Left forelimb (tissue), 1 donor: Measurements from ENCODE around the gene AK9.
A peak's percentile ranks its signal among the peaks of the same experiment; 100 is the strongest.

Source experiments
- DNase-seq: peaks from one replicate; pipeline ENCODE4 v3.0.0-alpha.2; 2018; ENCODE audit warnings: low spot score

AK9 gene

DNA sequence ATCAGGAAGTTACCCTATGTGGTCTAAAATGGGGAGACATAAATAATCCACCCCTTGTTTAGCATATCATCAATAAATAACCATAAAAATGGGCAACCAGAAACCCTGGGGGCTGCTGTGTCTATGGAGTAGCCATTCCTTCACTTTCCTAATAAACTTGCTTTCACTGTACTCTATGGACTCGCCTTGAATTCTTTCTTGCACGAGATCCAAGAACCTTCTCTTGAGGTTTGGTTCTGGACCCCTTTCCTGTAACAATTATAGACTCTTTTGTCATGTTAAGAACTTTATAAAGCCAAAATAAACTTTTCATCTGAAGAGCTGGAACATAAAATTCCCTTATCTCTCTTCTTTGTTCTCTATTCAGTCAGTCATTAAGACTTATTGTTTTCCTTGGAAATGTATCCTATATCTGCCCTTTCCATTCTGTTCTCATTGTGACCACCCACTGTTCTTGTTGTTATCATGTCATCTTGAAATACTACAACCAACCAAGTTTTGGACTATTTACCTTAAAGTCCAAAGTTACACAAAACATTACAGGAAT is 178.7 kb downstream of the AK9 start:
- DNase-seq = no peak

DNA sequence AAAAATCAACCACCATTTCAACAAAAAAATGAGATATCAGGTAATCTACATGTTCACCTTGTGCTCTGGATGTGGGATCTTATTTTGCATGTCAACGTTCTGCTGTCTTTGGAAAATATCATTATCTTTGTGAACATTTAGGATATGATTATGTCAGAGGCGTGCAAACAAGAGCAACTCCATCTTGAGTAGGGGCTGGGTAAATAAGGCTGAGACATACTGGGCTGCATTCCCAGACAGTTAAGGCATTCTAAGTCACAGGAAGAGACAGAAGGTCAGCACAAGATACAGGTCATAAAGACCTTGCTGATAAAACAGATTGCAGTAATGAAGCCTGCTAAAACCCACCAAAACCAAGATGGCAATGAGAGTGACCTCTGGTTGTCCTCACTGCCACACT is 179.2 kb downstream of the AK9 start:
- DNase-seq = no peak

DNA sequence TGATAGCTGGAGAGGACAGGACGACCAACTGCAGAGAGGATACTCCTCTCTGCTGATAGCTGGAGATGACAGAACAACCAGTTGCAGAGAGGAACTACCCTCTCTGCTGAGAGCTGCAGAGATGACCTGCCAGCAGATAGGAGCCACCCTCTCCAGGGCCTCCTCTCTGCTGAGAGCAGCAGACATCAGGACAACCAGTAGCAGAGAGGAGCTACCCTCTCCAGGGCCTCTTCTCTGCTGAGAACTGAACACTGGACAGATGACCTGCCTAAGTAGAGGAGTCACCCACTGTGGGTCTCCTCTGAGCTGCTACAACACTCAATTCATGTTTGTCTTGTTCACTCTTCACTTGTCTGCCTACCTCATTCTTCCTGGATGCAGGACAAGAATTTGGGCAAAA is 180.6 kb downstream of the AK9 start:
- DNase-seq = no peak

DNA sequence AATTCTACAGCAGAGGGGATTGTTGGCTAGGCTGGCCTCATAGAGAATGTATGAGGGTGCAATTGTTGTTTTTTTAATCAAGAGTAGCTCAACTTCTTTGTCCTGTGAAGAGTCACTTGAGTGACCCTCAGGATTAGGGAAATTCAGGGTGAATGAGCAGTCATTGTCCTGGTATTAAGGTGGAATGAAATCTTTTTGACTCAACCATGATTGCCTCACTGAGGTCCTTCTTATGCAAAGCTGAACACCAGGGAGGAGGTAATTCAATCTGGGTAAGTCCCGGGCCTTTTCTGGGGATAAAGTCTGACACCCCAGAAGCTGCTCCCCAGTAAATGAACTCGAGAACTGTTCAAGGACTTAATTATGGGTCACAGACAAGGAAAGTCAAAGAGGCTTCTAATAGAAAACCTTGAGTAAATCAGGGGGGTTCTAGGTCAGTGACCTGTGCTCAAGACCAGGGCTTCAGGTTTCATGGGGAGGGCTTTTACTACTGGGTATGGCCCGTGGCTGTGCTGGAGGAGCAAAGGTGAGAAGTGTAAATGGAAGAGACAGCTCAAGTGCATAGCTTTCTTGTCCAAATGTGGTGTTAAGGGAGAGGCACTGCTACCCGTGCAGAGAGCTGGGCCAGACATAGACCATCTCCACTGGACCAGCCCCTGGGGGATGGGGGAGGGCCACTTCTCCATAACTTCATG is 182.7 kb downstream of the AK9 start:
- no peak for DNase-seq

DNA sequence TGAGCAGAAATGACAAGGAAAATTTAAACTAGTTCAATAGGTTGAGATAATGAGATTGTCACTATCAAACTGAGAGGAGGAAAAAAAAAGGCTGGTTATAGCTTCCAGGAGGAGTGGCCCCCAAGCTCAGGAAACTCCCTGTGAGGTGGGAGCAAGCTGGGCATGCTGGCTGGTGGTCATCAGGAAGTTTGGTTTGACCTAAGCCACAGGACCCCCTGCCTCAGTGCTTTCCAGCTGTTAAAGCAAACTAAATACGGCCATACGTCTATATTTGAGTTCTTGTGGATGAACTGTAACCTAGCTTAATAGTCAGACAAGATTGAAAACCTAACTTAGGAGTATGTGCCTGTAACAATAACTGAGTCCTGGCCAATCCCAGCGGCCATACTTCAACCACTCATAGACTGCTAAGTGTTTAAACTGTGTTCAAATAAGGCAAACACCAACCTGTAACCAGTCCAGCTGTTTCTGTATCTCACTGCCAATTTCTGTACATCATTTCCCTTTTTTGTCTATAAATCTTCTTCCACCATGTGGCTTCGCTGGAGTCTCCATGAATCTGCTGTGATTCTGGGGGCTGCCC is 183.4 kb downstream of the AK9 start:
- no peak for DNase-seq

DNA sequence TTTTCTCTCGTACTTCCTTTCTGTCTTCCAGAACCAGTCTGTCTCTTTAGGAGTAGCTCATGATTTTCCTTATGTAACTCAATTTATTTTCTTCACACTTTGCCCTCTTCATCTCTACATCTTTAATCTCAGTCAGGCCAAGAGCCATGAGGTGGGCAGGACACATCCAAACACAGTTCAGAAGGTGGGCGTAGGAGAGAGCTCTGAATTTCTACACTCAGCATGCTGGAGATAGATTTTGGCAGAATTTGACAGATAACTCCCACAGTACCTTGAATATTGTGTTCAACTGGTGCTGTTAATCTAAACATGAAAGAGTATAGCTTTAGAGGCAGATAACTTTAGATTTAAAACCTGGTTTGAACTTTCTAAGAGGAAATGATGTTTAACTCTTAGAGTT is 184.2 kb downstream of the AK9 start:
- no peak for DNase-seq

DNA sequence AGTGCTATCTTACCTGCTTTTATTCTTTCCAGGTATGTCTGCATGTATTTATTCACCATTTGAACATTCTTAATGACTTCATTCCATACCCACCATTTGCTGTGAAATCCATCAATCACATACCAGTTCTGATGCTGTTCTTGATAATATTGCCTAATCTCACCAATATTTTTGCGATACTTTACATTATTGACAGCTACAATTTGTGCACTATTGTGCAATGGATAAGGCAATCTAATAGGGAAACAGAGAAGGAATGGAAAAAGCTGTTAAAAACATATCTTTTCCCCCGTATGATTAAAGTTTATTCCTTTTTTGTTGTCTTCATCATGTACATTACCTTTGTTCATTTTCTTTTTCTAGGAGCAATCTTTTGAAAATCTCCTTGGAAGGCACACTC is 184.7 kb downstream of the AK9 start:
- no peak for DNase-seq

DNA sequence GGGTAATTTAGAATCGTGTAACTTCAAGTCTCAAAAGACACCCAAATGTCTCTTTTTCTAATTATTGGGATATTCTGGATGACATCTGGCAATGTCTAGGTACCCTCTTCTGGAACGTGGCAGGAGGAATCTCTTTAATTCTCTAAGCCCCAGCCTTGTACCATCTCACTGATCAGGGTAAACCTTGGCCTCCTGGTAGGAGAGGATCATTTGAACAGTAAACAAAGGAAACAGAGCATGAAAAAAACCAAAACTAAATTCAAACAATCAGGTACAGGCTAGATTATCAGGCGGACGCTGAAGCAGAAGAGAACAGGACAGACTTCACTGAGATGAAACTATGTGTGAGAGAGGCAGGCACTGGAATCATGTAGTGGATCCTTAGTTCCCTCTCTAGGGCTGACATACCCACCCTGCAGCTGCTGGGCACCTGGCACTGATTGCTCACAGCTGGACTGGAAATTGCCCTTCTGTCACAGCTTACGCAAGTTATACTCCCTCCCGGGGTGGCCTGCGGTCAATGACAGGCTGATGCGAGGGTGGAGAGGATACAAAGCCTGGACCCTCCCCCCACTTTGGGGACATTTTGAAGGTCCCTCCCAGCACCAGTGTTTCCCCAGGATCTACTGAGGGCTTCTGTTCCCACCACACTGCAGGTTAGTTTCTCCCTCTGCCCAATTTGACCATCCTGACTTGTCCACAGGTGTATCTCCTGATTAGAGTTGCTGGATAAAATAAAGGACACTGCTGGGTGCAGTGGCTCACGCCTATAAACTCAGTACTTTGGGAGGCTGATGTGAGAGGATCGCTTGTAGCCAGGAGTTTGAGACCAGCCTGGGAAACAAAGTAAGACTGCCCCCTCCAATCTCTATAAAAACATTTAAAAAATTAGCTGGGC is 187.4 kb downstream of the AK9 start:
- DNase-seq = no peak

DNA sequence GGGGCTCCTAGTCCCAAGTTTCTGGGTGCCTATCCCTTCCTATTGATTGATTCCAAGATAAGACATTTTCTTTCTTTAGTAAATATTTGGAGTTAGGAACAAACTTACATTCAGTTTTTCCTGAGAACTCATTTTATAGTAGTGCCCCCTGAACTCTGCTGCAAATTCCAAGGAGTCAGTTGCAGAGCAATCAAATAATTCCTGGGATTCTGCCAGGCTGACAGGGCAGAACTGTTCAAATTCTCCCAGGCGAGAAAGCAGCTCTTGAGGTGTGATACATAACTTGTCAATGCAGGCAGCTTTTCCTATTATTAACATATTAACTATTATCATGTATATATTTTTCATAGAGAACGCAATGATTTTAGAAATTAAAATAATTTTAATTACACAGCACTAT is 192.1 kb downstream of the AK9 start:
- no peak for DNase-seq

DNA sequence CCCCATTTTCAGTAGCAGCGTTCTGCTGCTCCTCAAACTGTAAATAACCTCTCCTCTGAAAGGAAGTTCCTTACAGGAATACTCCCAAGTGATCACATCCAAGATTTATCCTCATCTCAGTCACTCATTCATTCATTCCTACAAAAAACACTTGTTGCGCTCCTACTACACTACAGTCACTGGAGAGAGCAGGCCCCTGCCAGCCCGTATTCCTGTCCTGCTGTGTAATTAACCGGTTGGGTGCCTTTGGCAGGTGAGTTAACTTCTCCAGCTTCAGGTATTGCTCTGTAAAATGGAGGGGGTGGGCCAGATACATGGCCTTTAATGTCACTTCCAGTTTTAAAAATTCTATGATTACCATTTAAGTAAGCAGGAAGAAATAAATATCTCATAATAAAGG is 192.9 kb downstream of the AK9 start:
- DNase-seq = no peak

DNA sequence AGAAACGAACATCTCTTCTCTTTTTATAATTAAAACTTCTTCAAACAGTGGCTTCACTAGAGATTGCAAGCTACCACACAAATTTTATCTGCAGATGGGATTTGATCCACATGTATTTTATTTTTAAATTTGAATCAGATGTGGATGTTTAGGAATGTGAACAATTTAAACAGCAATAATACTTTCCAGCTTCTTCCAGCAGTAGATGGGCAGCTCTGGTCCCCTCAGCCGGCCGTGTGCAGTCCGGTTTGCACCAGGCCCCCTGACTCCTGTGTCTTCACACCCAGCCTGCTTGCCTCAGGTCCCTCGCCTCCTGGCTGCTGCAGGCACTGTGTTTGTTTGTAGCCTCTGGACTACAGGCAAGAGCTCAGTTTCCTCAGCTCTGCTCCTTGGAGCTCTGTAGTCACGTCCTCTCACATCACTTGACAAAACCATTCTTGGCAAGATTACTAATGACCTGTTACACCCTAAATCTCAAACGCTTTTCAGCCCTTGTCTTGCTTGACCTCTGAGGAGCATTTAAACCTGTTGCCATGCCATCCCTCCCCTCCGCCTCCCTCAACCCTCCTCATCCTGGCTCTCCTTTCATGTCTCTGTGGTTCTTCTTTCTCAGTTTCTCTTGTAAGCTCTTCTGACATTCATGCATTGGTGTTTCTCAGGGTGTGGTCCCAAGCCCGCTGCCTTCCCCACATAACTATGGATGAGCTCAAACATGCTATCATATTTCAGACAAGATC is 194.8 kb downstream of the AK9 start:
- no peak for DNase-seq

DNA sequence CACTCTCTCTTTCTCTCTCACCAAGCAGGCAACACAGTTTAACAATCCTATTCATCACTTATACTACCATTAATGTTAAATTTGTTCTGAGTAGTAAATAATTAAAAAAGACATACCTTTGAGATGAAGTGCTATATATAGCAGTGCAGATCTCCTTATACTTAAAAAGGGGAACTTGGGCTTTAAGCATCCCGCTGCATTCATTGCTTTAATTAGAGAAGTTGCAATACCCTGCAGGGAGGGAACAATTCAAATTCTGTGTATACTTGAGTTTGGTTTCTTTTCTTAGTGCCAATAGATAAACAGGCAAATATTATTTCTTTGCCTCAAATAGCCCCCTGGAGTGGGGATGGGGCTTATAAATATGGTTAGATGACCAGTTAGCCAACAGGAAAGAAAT is 197.1 kb downstream of the AK9 start:
- DNase-seq = no peak

DNA sequence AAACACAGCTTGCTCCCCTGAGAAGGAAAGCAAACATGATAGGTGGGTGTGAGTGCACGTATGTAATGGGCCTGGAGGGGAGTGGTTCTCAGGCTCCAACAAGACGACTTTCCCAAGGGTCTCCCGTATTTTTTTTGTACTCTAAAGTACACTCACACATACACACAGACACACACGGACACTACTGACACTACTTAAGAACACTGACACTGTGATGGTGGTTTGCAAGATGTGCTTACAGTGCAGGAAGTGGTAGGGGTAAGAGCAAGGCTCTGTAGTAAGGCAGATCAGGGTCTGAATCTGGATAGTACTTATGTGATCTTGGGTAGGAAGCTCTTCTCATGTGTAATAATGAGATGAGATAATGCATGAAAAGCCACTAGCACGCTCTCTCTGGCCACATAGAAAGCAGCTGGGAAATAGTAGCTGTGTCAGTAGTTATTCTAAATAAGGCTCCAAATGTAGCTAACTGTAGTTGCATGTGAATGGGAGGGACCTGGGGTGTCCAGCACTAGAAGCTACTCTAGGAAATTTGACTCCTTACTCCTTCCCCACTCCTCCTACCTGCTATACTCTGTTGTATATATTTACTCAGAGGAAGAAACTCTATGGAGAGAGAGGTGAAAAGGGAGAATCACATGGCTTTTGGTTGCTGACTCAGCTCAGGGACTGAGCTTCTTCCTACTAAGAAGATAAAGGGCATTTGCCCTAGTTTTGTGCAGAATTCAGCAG is 199.6 kb downstream of the AK9 start:
- DNase-seq = no peak

DNA sequence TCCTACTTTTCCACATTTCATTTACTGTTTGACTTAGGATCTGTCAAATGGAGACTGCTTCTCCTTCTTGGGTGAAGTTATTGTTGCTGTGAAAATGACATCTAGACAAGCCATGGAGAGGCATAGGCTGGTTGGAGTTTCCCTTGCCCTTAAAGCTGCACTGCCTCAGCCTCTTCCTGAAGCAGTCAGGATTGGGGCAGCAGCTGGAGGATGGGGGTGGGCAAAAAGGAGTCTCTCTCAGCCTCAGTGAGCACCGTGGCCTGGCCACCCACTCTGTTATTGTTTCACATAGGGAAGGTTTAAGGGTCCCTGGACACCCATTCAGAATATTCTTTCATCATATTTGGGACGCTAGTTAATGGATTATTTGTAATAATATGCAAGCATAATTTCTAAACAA is 200.3 kb downstream of the AK9 start:
- no peak for DNase-seq

DNA sequence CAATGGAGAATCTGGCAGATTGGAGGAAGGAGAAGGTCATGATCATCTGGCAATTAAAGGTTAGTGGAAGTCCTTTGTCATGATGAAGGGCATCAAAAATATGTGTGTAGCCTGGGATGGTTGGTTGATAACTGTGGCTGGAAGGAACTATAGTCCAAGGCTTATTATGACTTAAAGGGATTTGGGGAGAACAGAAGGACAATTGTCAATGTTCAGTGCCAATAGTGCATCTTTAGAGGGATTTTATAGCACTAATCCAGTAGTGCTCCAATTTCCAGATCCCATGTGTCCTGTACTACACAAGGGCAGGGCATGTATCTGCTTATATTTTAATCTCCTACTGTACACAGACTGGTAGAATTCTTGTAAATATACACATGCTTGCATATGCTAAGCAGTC is 203.0 kb downstream of the AK9 start:
- DNase-seq = no peak

DNA sequence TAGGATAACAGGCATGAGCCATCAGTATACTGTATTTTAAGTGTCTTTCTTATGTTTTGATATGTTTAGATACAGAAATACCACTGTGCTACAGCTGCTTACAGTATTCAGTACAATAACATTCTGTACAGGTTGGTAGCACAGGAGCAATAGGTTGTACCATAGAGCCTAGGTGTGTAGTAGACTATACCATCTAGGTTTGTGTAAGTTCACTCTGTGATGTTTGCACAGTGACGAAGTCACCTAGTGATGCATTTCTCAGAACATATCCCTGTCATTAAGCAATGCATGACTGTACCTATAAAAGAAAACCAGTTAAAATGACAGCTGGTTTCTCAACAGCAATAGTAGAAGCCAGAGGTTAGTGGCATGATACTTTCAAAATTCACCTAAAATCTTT is 204.9 kb downstream of the AK9 start:
- no peak for DNase-seq

DNA sequence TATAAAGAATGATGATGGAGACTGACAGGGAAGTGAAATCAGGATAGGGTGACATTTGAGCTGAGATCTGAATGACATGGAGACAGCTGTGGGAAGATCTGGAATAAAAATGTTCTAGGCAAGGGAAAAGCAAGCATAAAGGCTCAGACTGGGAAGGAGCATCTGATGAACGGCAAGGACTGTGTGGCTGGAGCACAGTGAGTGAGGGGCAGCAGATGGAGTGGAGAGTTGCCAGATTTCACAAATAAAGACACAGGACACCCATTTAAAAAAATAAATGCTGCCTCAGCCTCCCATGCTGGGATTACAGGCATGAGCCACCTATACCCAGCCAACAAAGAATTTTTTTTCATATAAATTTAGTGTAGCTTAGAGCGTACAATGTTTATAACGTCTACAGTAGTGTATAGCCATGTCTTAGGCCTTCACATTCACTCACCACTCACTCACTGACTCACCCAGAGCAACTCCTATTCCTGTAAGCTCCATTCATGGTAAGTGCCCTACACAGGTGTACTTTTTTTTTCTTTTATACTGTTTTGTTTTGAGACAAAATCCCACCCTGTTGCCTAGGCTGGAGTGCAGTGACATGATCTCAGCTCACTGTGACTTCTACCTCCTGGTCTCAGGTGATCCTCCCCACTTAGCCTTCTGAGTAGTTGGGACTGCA is 205.6 kb downstream of the AK9 start:
- DNase-seq = no peak

DNA sequence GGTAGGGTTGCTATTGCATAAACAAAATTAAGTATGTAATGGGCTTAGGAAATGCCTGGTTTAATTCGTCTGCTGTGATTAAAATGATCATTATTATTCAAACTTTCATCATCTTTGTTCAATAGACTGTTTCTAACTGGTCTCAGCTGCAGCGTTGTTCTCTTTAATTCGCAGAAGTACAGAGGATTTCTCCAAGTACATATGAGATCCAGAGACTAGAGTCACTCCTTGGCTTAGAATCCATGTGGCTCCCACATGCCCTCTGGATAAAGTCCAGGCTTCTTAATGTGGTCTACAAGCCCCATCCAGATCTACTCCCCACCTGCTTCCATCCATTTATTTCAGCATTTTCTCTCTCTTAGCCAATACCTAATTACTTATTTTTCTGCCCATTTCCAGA is 206.9 kb downstream of the AK9 start:
- DNase-seq = no peak

DNA sequence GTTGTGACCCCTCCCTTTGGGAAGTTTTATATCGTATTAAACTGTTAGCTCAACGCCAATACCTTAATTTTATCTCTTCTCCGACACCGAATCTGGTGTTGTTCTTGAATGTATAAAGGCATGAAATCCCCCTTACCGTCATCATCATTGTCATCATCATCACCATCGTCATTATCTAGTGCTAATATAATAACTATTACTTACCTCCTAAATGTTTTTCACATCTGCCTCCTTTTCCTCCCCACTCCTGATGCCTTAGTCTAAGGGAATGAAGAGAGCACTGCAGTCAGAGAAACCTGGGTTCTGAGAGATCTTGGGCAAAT is 207.3 kb downstream of the AK9 start:
- DNase-seq = no peak

DNA sequence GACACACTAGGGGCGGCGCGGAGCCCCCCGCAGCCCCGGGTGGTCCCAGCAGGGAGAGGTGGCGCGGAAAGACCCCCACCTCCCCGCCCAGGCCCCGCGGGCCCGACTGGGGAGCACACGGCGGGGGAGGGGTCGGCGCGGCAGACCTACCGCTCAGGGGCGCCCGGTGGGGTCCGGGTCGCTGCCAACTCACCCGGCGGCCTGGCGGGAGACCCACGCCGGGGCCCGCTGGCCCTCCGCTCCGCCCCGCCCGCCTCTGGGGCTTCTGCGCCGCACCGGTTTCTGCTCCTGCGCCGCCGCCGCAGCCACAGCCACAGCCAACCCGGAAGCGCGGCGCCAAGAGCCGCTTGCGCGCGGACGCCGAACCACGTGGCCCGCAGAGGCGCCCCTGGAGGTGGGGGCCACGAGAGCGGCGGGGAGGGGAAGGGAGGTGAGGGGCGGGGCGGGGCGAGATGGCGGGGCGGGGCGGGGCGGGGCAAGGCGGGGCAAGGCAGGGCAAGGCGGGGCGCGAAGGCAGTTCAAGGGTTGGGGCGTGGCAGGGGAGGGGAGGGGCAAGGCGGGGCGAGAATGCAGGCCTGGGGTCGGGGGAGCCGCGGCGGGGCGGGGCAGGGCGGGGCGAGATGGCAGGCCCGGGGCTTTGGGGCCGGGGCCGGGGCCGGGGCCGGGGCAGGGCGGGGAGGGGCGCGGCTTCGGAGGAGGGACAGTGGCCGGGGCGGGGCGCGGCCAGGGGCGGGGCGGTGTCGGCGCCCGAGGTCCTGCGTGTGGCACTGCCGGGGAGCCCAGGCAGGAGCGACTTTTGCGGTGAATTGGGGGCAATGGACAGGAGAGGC is 207.9 kb downstream of the AK9 start, which contains the start of gene ZBTB24:
ZBTB24 (minus strand) TSS at position 315 of the 830 bp plus-strand sequence. CDS start 1,193 bp downstream, outside the sequence.
- peak; percentile 90 for DNase-seq
